Activated CD4-positive, alpha-beta memory T cell treated with anti-CD3 and anti-CD28 coated beads for 36 hours (primary cell): ENCODE results near the gene OR10H5. TPM values are rescaled to one million over a fixed set of nuclear protein-coding genes. Genes with fewer than 3 reads are reported as not detected.
"Not testable (repeated sequence)": the region's sequence is repeated elsewhere in the genome, so short reads cannot be mapped to it uniquely, and the experiment has no call there.

ENCODE experiments used
- CTCF ChIA-PET: fragments of 350-600 bp; sonication (Branson Sonifier 250); formaldehyde crosslinking; loops from one replicate; lab custom pipeline; 2021; ENCODE audit warnings: antibody characterized with exemption, inconsistent platforms; lab: Charles Lee
- POLR2A ChIA-PET: fragments of 350-600 bp; sonication (Branson Sonifier 250); formaldehyde crosslinking; loops from one replicate; lab custom pipeline; 2021; ENCODE audit warnings: antibody characterized with exemption; lab: Charles Lee
- DNase-seq: peaks from one replicate; pipeline ENCODE4 v3.0.0-alpha.2; 2020
- H3K27ac Mint-ChIP-seq: one replicate; pipeline ENCODE4 v1.8.0; 2021; ENCODE audit warnings: mixed read lengths
- H3K27me3 Mint-ChIP-seq: one replicate; pipeline ENCODE4 v1.8.0; 2021; ENCODE audit warnings: mixed read lengths
- H3K36me3 Mint-ChIP-seq: one replicate; pipeline ENCODE4 v1.8.0; 2021; ENCODE audit warnings: mixed read lengths
- H3K4me1 Mint-ChIP-seq: one replicate; pipeline ENCODE4 v1.8.0; 2021; ENCODE audit warnings: low read depth, mixed read lengths
- H3K4me3 Mint-ChIP-seq: one replicate; pipeline ENCODE4 v1.8.0; 2021; ENCODE audit warnings: mild to moderate bottlenecking, mixed read lengths
- H3K9me3 Mint-ChIP-seq: one replicate; pipeline ENCODE4 v1.8.0; 2021; ENCODE audit warnings: mixed read lengths
- intact Hi-C: fragments of 100-400 bp; cut with micrococcal nuclease; formaldehyde crosslinking; loops from one replicate; pipeline ENCODE4 v1.15.1; 2023
- total RNA-seq, 2 experiments: library from RNA; stranded (reverse); gene quantifications; one replicate each; pipeline ENCODE4 v1.2.3, GENCODE V29; 2021

The OR10H5 gene
- total RNA-seq, 2 experiments from 2014 or later: not detected

DNA sequence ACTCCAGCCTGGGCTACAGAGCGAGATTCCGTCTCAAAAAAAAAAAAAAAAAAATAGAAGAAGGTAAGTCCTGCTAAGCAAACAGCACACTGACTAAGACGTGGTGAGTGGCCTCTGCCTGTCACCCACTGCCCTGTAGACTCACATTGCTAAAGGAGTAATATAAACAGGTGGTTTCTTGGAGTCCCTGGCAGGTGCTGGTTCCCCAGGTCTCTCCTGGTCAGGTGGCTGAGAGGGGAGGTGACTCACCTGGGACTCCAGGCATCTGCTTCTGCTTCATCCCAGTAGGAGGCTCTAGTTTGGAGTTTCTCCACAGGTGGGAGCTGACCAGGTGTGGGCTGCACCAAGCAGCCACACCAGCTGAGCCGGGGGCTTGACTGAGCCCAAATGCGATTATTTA is 27.8 kb downstream of the OR10H5 start, which contains the start of gene OR10H1:
TSS of gene OR10H1 (minus strand) at position 359 of the 400 bp plus-strand sequence. CDS start 7,627 bp downstream, outside the sequence.
- intact Hi-C loops: no loop called here
- ChIA-PET CTCF (no interaction called here), POLR2A (no interaction called here)

DNA sequence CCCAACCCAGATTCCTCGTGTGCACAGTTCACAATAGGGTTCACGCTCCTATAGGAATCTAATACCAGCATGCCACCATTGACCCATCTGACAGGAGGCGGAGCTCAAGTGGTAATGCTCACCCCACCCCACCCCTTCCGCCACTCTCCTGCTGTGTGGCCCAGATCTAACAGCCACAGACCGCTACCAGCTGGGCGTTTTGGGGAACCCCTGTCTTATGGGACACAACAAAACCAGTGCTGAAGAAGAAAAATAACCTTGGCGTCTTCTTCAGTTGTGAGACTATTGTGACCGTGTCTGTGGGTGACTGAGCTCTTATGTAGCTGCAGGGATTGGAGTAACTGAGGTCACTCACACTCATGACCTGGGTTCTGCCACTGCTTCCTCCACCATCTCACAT is 33.2 kb downstream of the OR10H5 start:
- CTCF ChIA-PET: no interaction called here
- intact Hi-C loops: loop anchor here (5.0 kb wide), 1 partner anchor 47 kb away; no protein-coding TSS in a partner anchor
- no peak overlapping the region for H3K27ac Mint-ChIP-seq
- H3K4me1 Mint-ChIP-seq: peaks cover 3% of the 10 kb centered on the region
- no peaks in the 10 kb centered on the region for H3K27me3 Mint-ChIP-seq
- no peaks in the 10 kb centered on the region for H3K9me3 Mint-ChIP-seq
- no peaks in the 10 kb centered on the region for H3K36me3 Mint-ChIP-seq
- POLR2A ChIA-PET: no interaction called here
- DNase-seq: no peak
- H3K4me3 Mint-ChIP-seq: no peak overlapping the region

More for the DNA sequence above, 27.8 kb downstream of the OR10H5 start, which contains the start of gene OR10H1:
- no peaks in the 10 kb centered on the region for H3K36me3 Mint-ChIP-seq
- no peak for DNase-seq
- no peak within 1 kb of the TSS for H3K27ac Mint-ChIP-seq
- no peak within 1 kb of the TSS for H3K4me3 Mint-ChIP-seq
- peaks cover 2% of the 10 kb centered on the region for H3K27me3 Mint-ChIP-seq
- peaks cover 6% of the 10 kb centered on the region for H3K4me1 Mint-ChIP-seq
- no peaks in the 10 kb centered on the region for H3K9me3 Mint-ChIP-seq

- H3K27me3 Mint-ChIP-seq: no peaks in the 10 kb centered on the region
- H3K4me1 Mint-ChIP-seq: peaks cover 3% of the 10 kb centered on the region
- DNase-seq: no peak
- no peaks in the 10 kb centered on the region for H3K9me3 Mint-ChIP-seq
- no peaks in the 10 kb centered on the region for H3K36me3 Mint-ChIP-seq
- no peak overlapping the region for H3K27ac Mint-ChIP-seq
- CTCF ChIA-PET: no interaction called here
- H3K4me3 Mint-ChIP-seq: no peak overlapping the region
- intact Hi-C loops: no loop called here
- POLR2A ChIA-PET: no interaction called here
These were observed 38.3 kb downstream of the OR10H5 start for GRCh38 chr19:15825753-15826152.

GRCh38 chr19:15828121-15828610 is 40.7 kb downstream of the OR10H5 start:
- H3K9me3 Mint-ChIP-seq: no peaks in the 10 kb centered on the region
- no peak for DNase-seq
- H3K27me3 Mint-ChIP-seq: no peaks in the 10 kb centered on the region
- H3K4me3 Mint-ChIP-seq: no peak overlapping the region
- no peak overlapping the region for H3K27ac Mint-ChIP-seq
- no peaks in the 10 kb centered on the region for H3K36me3 Mint-ChIP-seq
- CTCF ChIA-PET: interaction anchor here (0.5 kb wide), 1 partner anchor 1481 kb away, joined by 4 read pairs; the partner anchor contains the start of gene DDA1
- intact Hi-C loops: no loop called here
- H3K4me1 Mint-ChIP-seq: peaks cover 3% of the 10 kb centered on the region
- POLR2A ChIA-PET: no interaction called here

DNA sequence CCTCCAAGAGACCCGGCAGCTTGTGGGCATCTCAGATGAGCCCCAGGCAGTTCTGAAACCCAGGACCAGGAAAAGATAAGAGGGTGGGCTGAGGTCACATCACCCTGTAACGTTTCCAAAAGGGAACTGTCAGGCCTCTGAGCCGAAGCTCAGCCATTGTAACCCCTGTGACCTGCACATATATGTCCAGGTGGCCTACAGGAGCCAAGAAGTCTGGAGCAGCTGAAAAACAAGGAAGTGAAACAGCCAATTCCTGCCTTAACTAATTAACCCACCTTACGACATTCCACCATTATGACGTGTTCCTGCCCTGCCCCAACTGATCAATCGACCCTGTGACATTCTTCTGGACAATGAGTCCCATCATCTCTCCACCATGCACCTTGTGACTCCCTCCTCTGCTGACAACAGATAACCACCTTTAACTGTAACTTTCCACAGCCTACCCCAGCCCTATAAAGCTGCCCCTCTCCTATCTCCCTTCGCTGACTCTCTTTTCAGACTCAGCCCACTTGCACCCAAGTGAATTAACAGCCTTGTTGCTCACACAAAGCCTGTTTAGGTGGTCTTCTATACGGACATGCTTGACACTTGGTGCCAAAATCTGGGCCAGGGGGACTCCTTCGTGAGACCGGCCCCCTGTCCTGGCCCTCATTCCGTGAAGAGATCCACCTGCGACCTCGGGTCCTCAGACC is 41.3 kb downstream of the OR10H5 start:
- H3K4me3 Mint-ChIP-seq, H3K27ac Mint-ChIP-seq, H3K36me3 Mint-ChIP-seq, POLR2A ChIA-PET, H3K27me3 Mint-ChIP-seq, DNase-seq, H3K9me3 Mint-ChIP-seq, H3K4me1 Mint-ChIP-seq, intact Hi-C loops: not testable (repeated sequence)
- CTCF ChIA-PET: interaction anchor here (0.5 kb wide), 1 partner anchor 1480 kb away, joined by 4 read pairs; the partner anchor contains the start of gene DDA1

DNA sequence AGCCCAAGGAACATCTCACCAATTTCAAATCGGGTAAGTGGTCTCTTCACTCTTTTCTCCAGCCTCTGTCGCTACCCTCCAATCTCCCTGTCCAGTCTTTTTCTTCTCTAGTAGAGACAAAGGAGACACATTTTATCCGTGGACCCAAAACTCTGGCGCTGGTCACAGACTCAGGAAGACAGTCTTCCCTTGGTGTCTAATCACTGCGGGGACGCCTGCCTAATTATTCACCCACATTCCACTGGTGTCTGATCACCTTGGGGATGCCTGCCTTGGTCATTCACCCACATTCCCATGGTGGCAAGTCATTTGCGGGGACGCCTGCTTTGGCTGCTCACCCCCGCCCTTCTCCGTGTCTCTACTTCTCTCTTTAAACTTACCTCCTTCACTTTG is 41.8 kb downstream of the OR10H5 start:
- POLR2A ChIA-PET: no interaction called here
- Mint-ChIP-seq H3K27ac (no peak overlapping the region), H3K9me3 (no peaks in the 10 kb centered on the region), H3K4me1 (no peaks in the 10 kb centered on the region), H3K27me3 (no peaks in the 10 kb centered on the region), H3K36me3 (no peaks in the 10 kb centered on the region), H3K4me3 (no peak overlapping the region)
- intact Hi-C loops: no loop called here
- CTCF ChIA-PET: no interaction called here
- no peak for DNase-seq

DNA sequence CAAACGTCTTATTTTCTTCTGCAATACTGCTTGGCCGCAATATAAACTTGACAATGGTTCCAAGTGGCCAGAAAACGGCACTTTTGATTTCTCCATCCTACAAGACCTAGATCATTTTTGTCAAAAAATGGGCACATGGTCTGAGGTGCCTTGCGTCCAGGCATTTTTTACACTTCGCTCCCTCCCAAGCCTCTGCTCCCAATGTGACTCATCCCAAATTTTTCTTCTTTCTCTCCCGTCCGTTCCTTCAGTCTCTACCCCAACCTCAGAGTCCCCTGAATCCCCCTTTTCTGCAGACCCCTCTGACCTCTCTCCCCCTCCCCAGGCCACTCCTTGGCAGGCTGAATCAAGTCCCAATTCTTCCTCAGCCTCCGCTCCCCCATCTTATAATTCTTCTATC is 42.3 kb downstream of the OR10H5 start:
- Mint-ChIP-seq H3K9me3 (no peaks in the 10 kb centered on the region), H3K27ac (no peak overlapping the region), H3K4me3 (no peak overlapping the region), H3K27me3 (no peaks in the 10 kb centered on the region), H3K36me3 (no peaks in the 10 kb centered on the region), H3K4me1 (no peaks in the 10 kb centered on the region)
- no peak for DNase-seq
- ChIA-PET CTCF (no interaction called here), POLR2A (no interaction called here)
- intact Hi-C loops: loop anchor here (10.0 kb wide), 2 partner anchors 355 to 755 kb away; partner anchors contain the start of gene FAM32A

DNA sequence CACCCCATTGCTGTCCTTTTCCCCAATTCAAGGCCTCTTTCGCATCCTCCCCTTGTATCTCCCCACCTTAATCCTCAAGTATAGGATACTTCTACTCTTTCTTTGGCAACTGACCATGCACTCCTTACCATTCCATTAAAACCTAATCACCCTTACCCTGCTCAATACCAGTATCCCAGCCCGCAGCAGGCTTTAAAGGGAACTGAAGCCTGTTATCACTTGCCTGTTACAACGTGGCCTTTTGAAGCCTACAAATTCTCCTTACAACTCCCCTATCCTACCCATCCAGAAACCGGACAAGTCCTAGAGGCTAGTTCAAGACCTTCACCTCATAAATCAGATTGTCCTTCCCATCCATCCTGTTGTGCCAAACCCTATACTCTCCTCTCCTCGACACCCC is 44.2 kb downstream of the OR10H5 start:
- H3K27ac Mint-ChIP-seq: no peak overlapping the region
- no peak overlapping the region for H3K4me3 Mint-ChIP-seq
- CTCF ChIA-PET: no interaction called here
- intact Hi-C loops: loop anchor here (10.0 kb wide), 2 partner anchors 353 to 753 kb away; partner anchors contain the start of gene FAM32A
- POLR2A ChIA-PET: no interaction called here
- no peaks in the 10 kb centered on the region for H3K9me3 Mint-ChIP-seq
- H3K36me3 Mint-ChIP-seq: no peaks in the 10 kb centered on the region
- H3K27me3 Mint-ChIP-seq: no peaks in the 10 kb centered on the region
- DNase-seq: no peak
- H3K4me1 Mint-ChIP-seq: peaks cover 10% of the 10 kb centered on the region

GRCh38 chr19:15834232-15834631 is 46.8 kb downstream of the OR10H5 start:
- H3K9me3 Mint-ChIP-seq, POLR2A ChIA-PET, H3K36me3 Mint-ChIP-seq, H3K27ac Mint-ChIP-seq, H3K27me3 Mint-ChIP-seq, DNase-seq, H3K4me3 Mint-ChIP-seq, CTCF ChIA-PET: not testable (repeated sequence)
- intact Hi-C loops: loop anchor here (10.0 kb wide), 2 partner anchors 351 to 751 kb away; partner anchors contain the start of gene FAM32A
- H3K4me1 Mint-ChIP-seq: peaks cover 21% of the 10 kb centered on the region

- Mint-ChIP-seq H3K27ac (peak overlapping the region; percentile 95), H3K4me1 (peaks cover 21% of the 10 kb centered on the region), H3K4me3 (peak overlapping the region; percentile 83)
- CTCF ChIA-PET, H3K36me3 Mint-ChIP-seq, H3K9me3 Mint-ChIP-seq, H3K27me3 Mint-ChIP-seq: not testable (repeated sequence)
- POLR2A ChIA-PET: interaction anchor here (0.9 to 1.4 kb wide), 2 partner anchors 166 to 752 kb away, joined by 3 to 4 read pairs; no protein-coding TSS in a partner anchor
- DNase-seq: peak; percentile 65
- intact Hi-C loops: loop anchor here (2.0 to 10.0 kb wide), 4 partner anchors 242 to 749 kb away; partner anchors contain the start of genes FAM32A and TPM4
These were observed 48.3 kb downstream of the OR10H5 start for GRCh38 chr19:15835565-15836329.

- POLR2A ChIA-PET: interaction anchor here (0.8 to 1.4 kb wide), 3 partner anchors 165 to 751 kb away, joined by 3 to 4 read pairs (median 3); partner anchors contain the start of gene FAM32A
- peak overlapping the region; percentile 83 for H3K4me3 Mint-ChIP-seq
- CTCF ChIA-PET: interaction anchor here (1.2 to 1.4 kb wide), 2 partner anchors 17 to 164 kb away, joined by 3 read pairs; no protein-coding TSS in a partner anchor
- peak overlapping the region; percentile 95 for H3K27ac Mint-ChIP-seq
- H3K4me1 Mint-ChIP-seq: peaks cover 21% of the 10 kb centered on the region
- DNase-seq: peak; percentile 97
- no peaks in the 10 kb centered on the region for H3K27me3 Mint-ChIP-seq
- intact Hi-C loops: loop anchor here (1.0 to 10.0 kb wide), 5 partner anchors 241 to 748 kb away; partner anchors contain the start of genes FAM32A and TPM4
- no peaks in the 10 kb centered on the region for H3K36me3 Mint-ChIP-seq
- H3K9me3 Mint-ChIP-seq: no peaks in the 10 kb centered on the region
These were observed 49.1 kb downstream of the OR10H5 start for GRCh38 chr19:15836330-15837220.
